Breast epithelium (tissue), 4 donors: ENCODE measurements around the gene NEDD4L. TPM values are rescaled to one million over a fixed set of nuclear protein-coding genes. Genes with fewer than 3 reads are reported as not detected.

Experiments used
- DNase-seq, 2 donors: peaks; one replicate each; pipeline ENCODE4 v3.0.0-alpha.2; 2019; ENCODE audit warnings: low spot score in 2 of 2
- H3K27ac ChIP-seq, 2 donors: fragments of 200-600 bp; sonication (generic) in 1 of 2; one replicate each; pipeline ENCODE4 v1.5.1; 2016 to 2019; ENCODE audit warnings: mild to moderate bottlenecking in 1 of 2
- H3K27me3 ChIP-seq, 2 donors: fragments of 200-600 bp; sonication (generic) in 1 of 2; one replicate each; pipeline versions ENCODE4 v1.5.1 to v1.6.0; 2017 to 2019; ENCODE audit warnings: control low read depth in 1 of 2, mild to moderate bottlenecking in 1 of 2
- H3K36me3 ChIP-seq: fragments of 200-600 bp; one replicate; pipeline ENCODE4 v1.5.1; 2019
- H3K4me1 ChIP-seq, 2 donors: fragments of 200-600 bp; sonication (generic); one replicate each; pipeline ENCODE4 v1.5.1; 2016 to 2019; ENCODE audit warnings: control low read depth in 1 of 2
- H3K4me3 ChIP-seq, 3 donors: fragments of 200-600 bp; sonication (generic); 1 replicate in 2 of 3; 2 replicates in 1 of 3; pipeline ENCODE4 v1.5.1; 2016 to 2019; ENCODE audit warnings: mild to moderate bottlenecking in 3 of 3, moderate library complexity in 2 of 3
- H3K9me3 ChIP-seq, 2 donors: fragments of 200-600 bp; sonication (generic) in 1 of 2; one replicate each; pipeline ENCODE4 v1.5.1; 2016 to 2019; ENCODE audit warnings: control low read depth in 1 of 2
- CTCF ChIP-seq, 3 donors: fragments of 450-650 bp; IDR thresholded peaks; one replicate each; pipeline ENCODE4 v1.5.1; 2016 to 2017; ENCODE audit warnings: antibody characterized with exemption in 3 of 3, mild to moderate bottlenecking in 3 of 3, moderate library complexity in 3 of 3
- POLR2A ChIP-seq: fragments of 450-650 bp; IDR thresholded peaks from one replicate; pipeline ENCODE4 v1.6.1; 2016; ENCODE audit warnings: antibody characterized with exemption, mild to moderate bottlenecking, moderate library complexity
- POLR2AphosphoS5 ChIP-seq, 3 donors: sonication (generic); formaldehyde crosslinking; IDR thresholded peaks; one replicate each; pipeline ENCODE4 v1.6.1; 2017; ENCODE audit warnings: antibody characterized with exemption in 3 of 3
- intact Hi-C: fragments of 100-400 bp; cut with DNase I; formaldehyde crosslinking; loops from one replicate; pipeline ENCODE4 v1.15.1; 2023; ENCODE audit warnings: low total_unique reads
- total RNA-seq, 3 donors: library from RNA; depleted of rRNA; stranded (reverse); fragments of >200 nt; gene quantifications; one replicate each; pipeline ENCODE4 v1.1.0, GENCODE V29; 2016

NEDD4L gene
- total RNA-seq, 3 donors from 2014 or later: 26.2 to 162 (median 106) TPM

GRCh38 chr18:58299936-58300335, 255.9 kb downstream of the NEDD4L start:
- no peaks in the 10 kb centered on the region for H3K4me1 ChIP-seq
- H3K4me3 ChIP-seq: no peak overlapping the region
- intact Hi-C loops: no loop called here
- H3K36me3 ChIP-seq: no peaks in the 10 kb centered on the region
- no peaks in the 10 kb centered on the region for H3K27me3 ChIP-seq
- no peak overlapping the region for H3K27ac ChIP-seq
- no peak for DNase-seq
- no peaks in the 10 kb centered on the region for H3K9me3 ChIP-seq
- TF ChIP-seq CTCF (IDR thresholded peaks at IDR 0.05) (no peak), POLR2AphosphoS5 (IDR thresholded peaks at IDR 0.05) (no peak), POLR2A (no peak)

GRCh38 chr18:58300867-58301266, 256.8 kb downstream of the NEDD4L start:
- no peak for DNase-seq
- H3K36me3 ChIP-seq: no peaks in the 10 kb centered on the region
- intact Hi-C loops: no loop called here
- H3K9me3 ChIP-seq: peaks cover 0 to 2% of the 10 kb centered on the region in 2 donors
- H3K27ac ChIP-seq: no peak overlapping the region
- no peaks in the 10 kb centered on the region for H3K4me1 ChIP-seq
- TF ChIP-seq POLR2A: no peak
- no peak for TF ChIP-seq CTCF (IDR thresholded peaks at IDR 0.05)
- no peak for TF ChIP-seq POLR2AphosphoS5 (IDR thresholded peaks at IDR 0.05)
- H3K27me3 ChIP-seq: no peaks in the 10 kb centered on the region
- no peak overlapping the region for H3K4me3 ChIP-seq

- DNase-seq: no peak
- TF ChIP-seq POLR2A (no peak), POLR2AphosphoS5 (IDR thresholded peaks at IDR 0.05) (no peak), CTCF (IDR thresholded peaks at IDR 0.05) (no peak)
- H3K9me3 ChIP-seq: peaks cover 0 to 6% of the 10 kb centered on the region in 2 donors
- intact Hi-C loops: no loop called here
- no peaks in the 10 kb centered on the region for H3K27me3 ChIP-seq
- H3K36me3 ChIP-seq: no peaks in the 10 kb centered on the region
- H3K4me1 ChIP-seq: no peaks in the 10 kb centered on the region
- no peak overlapping the region for H3K4me3 ChIP-seq
- H3K27ac ChIP-seq: no peak overlapping the region
These were observed 258.8 kb downstream of the NEDD4L start for GRCh38 chr18:58302811-58303210.

GRCh38 chr18:58303363-58303762, 259.3 kb downstream of the NEDD4L start:
- Histone ChIP-seq H3K27ac (no peak overlapping the region), H3K36me3 (no peaks in the 10 kb centered on the region), H3K4me1 (no peaks in the 10 kb centered on the region), H3K4me3 (no peak overlapping the region), H3K27me3 (no peaks in the 10 kb centered on the region), H3K9me3 (peaks cover 0 to 6% of the 10 kb centered on the region in 2 donors)
- DNase-seq: no peak
- intact Hi-C loops: no loop called here
- TF ChIP-seq POLR2AphosphoS5 (IDR thresholded peaks at IDR 0.05) (no peak), CTCF (IDR thresholded peaks at IDR 0.05) (no peak), POLR2A (no peak)

GRCh38 chr18:58305792-58306191, 261.8 kb downstream of the NEDD4L start:
- H3K27me3 ChIP-seq: no peaks in the 10 kb centered on the region
- H3K27ac ChIP-seq: no peak overlapping the region
- no peak overlapping the region for H3K4me3 ChIP-seq
- no peak for DNase-seq
- peaks cover 0 to 6% of the 10 kb centered on the region in 2 donors for H3K9me3 ChIP-seq
- TF ChIP-seq POLR2AphosphoS5 (IDR thresholded peaks at IDR 0.05) (no peak), POLR2A (no peak), CTCF (IDR thresholded peaks at IDR 0.05) (no peak)
- H3K36me3 ChIP-seq: no peaks in the 10 kb centered on the region
- intact Hi-C loops: no loop called here
- H3K4me1 ChIP-seq: peaks cover 0 to 10% of the 10 kb centered on the region in 2 donors
